Lower lobe of right lung (tissue), 2 donors: ENCODE data around the gene PNMA1. TPM values are rescaled to one million over a fixed set of nuclear protein-coding genes. Genes with fewer than 3 reads are reported as not detected.
A peak's percentile ranks its signal among the peaks of the same experiment; 100 is the strongest.

ENCODE experiments used
- ATAC-seq, 2 donors: fragments of 200-7000 bp; cut with Tn5 transposase; one replicate each; pipeline ENCODE4 v1.9.1; 2020 to 2022; ENCODE audit warnings: mild to moderate bottlenecking in 2 of 2, moderate library complexity in 2 of 2
- DNase-seq: peaks from one replicate; pipeline ENCODE4 v3.0.0-alpha.2; 2020
- H3K27ac ChIP-seq: fragments of 200-600 bp; one replicate; pipeline ENCODE4 v1.8.0; 2022
- H3K27me3 ChIP-seq: fragments of 200-600 bp; one replicate; pipeline ENCODE4 v1.8.0; 2022; ENCODE audit warnings: low read depth
- H3K36me3 ChIP-seq: fragments of 200-600 bp; one replicate; pipeline ENCODE4 v1.8.0; 2022; ENCODE audit warnings: mild to moderate bottlenecking
- H3K4me1 ChIP-seq: fragments of 200-600 bp; one replicate; pipeline ENCODE4 v1.8.0; 2022
- H3K4me3 ChIP-seq: fragments of 200-600 bp; one replicate; pipeline ENCODE4 v1.8.0; 2022; ENCODE audit warnings: mild to moderate bottlenecking
- H3K9me3 ChIP-seq: fragments of 200-600 bp; one replicate; pipeline ENCODE4 v1.8.0; 2022
- intact Hi-C: fragments of 100-400 bp; cut with DNase I; formaldehyde crosslinking; loops from one replicate; pipeline ENCODE4 v1.11.0; 2022
- total RNA-seq: library from RNA; stranded (reverse); fragmentation: NEBNext Ultra II Directional; extraction: Animal tissue kit (Norgen Biotek cat#: 25700); gene quantifications from one replicate; pipeline ENCODE4 v1.2.1, GENCODE V29; 2021
- TF ChIP-seq, protein P1 (sequence below): fragments of 200-600 bp; IDR thresholded peaks from one replicate; pipeline ENCODE4 v1.8.0; 2022; ENCODE audit warnings: antibody characterized with exemption, mild to moderate bottlenecking
- donor health status: DM: no; HTN: yes; CAD: no; lungs with severe emphysema.

PNMA1 gene
- total RNA-seq, 1 donor from 2014 or later = 24.4 TPM

DNA sequence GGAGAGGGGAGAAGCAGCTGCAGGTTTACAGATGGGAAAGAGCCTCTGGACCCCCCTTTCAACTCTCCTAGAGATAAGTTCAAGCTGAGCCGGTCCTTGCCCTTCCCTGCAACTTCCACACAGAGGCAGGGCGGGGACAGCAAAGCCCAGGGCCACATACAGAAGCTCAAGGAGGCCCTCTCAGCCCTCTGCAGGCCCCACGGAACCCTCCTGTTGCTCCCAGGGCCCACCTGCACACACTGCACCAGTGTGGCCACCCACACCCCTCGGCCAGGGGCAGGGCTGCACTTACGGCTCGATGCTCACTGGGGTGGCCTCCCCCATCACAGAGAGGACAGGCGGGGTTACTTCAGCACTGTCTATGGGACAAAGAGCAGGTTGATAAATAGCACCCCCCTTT, 13.0 kb upstream of the PNMA1 start:
- DNase-seq (no peak), ATAC-seq (no peak)
- peak overlapping the region; percentile 70 for H3K27ac ChIP-seq
- no peaks in the 10 kb centered on the region for H3K9me3 ChIP-seq
- H3K27me3 ChIP-seq = no peaks in the 10 kb centered on the region
- intact Hi-C loops = loop anchor here (10.0 kb wide), 1 partner anchor 98 kb away; no protein-coding TSS in a partner anchor
- TF ChIP-seq, protein P1, sequence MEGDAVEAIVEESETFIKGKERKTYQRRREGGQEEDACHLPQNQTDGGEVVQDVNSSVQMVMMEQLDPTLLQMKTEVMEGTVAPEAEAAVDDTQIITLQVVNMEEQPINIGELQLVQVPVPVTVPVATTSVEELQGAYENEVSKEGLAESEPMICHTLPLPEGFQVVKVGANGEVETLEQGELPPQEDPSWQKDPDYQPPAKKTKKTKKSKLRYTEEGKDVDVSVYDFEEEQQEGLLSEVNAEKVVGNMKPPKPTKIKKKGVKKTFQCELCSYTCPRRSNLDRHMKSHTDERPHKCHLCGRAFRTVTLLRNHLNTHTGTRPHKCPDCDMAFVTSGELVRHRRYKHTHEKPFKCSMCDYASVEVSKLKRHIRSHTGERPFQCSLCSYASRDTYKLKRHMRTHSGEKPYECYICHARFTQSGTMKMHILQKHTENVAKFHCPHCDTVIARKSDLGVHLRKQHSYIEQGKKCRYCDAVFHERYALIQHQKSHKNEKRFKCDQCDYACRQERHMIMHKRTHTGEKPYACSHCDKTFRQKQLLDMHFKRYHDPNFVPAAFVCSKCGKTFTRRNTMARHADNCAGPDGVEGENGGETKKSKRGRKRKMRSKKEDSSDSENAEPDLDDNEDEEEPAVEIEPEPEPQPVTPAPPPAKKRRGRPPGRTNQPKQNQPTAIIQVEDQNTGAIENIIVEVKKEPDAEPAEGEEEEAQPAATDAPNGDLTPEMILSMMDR = no peak
- peaks cover 65% of the 10 kb centered on the region for H3K4me1 ChIP-seq
- H3K36me3 ChIP-seq = peaks cover 91% of the 10 kb centered on the region
- no peak overlapping the region for H3K4me3 ChIP-seq

DNA sequence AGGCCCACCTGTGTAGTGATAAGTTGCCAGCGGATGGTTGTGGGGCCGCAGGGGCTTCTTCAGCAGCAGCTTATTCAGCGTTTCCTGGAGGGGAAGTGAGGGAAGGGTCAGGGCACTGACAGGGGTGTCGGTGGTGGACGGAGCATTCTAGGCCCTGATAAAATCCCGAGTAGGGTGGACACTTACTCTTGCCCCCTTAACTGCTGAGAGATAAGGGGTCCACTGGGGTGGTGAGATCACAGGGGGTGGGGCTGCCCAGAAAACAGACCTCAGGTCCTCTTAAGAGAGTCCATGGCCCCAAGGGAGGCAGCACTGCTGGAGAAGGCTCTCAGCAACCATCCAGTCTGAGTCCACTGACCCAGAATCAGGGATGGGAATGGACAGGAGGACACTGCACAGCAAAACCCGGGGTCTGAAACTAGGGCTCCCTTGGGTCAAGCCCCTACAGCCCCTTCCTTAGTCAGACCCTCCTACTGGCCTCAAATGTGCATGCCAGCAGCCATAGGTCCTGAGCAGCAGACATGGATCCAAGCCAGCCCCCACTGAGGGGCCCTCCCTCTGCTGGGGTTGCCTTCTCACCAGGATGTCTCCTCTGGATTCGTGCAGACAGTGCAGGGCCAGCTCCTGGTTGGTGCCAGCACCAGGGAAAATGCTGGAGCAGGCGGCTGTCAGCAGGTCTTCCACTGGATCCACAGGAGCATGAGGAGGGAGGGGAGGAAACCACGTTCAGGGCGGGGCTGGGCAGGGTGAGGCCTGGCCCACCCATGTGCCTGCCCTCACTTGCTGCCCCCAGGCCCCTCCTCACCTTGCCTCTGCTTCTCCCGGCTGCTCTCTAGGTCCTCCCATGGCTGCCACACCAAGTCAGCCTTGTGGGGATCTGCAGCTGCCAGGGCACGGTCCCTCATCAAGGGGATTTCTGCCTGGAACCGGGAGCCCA, 12.1 kb upstream of the PNMA1 start:
- DNase-seq (no peak), ATAC-seq (no peak)
- Histone ChIP-seq H3K4me3 (no peak overlapping the region), H3K36me3 (peaks cover 91% of the 10 kb centered on the region), H3K27me3 (no peaks in the 10 kb centered on the region), H3K9me3 (no peaks in the 10 kb centered on the region), H3K27ac (peak overlapping the region; percentile 70), H3K4me1 (peaks cover 65% of the 10 kb centered on the region)
- intact Hi-C loops = loop anchor here (10.0 kb wide), 1 partner anchor 99 kb away; no protein-coding TSS in a partner anchor
- TF ChIP-seq, protein P1 = no peak

DNA sequence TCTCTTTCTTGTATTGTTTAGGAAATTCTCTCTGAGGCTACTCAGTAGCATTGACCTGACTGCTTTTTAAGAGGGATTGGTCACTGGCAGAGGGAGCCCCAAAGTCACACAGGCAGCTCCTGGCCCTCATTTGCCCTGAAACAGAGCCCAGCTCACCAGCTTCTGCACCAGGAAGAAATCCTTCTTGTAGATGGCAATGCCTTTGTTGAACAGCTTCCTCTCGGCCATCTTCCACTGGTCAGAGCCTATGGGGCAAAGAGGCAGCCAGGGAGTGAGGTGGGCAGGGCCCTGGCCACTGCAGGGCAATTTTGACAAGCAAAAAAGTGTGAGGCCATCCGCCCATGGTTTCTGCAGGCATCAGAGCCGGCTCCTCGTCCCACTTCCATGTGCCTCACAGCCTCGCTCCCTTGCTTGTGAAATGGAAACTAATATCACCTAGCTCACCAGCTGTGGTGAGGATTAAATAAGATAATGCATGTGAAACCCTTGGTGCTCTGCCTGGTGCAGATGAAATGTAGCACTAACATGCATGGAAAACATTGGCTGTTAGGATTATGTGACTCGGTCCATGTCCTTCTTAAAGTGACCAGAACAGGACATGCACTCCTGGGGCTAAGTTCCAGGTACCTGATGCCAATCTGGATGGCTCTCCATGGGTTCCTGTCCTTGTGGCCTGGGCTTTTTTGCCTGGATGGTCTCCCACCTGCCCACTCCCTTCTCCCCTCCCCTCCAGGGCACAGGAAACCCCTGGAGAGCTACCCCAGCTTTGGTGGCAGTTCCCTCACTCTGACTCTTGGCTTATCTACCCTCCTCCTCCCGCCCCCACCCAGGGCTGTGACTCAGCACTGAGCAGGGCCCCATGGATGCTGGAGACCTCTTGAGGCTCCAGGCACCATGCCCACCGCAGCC, 11.2 kb upstream of the PNMA1 start:
- Histone ChIP-seq H3K27ac (peak overlapping the region; percentile 70), H3K9me3 (no peaks in the 10 kb centered on the region), H3K4me1 (peaks cover 65% of the 10 kb centered on the region), H3K27me3 (no peaks in the 10 kb centered on the region), H3K36me3 (peaks cover 91% of the 10 kb centered on the region), H3K4me3 (no peak overlapping the region)
- intact Hi-C loops = loop anchor here (10.0 kb wide), 1 partner anchor 99 kb away; no protein-coding TSS in a partner anchor
- TF ChIP-seq, protein P1 = no peak
- ATAC-seq = no peak
- no peak for DNase-seq

DNA sequence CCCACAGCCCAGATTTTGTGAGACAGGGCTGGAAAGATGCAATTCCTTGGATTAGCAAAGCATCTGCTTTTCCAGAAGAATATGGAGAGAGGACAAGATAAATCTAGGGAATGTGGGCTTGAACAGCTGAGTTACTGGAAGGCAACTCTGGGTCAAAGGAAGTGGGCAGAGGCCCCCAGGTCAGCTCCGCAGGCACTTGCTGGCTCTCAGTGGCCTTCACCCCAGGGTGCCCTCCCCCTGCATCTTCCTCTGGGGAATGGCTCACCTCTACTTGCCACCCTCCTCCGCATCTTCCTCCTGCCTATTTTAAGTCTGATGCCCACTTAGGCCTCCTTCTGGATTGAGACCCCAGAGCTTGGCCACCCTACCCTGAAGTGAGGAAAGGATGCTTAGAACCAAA, 10.5 kb upstream of the PNMA1 start:
- no peak for DNase-seq
- TF ChIP-seq, protein P1 = no peak
- Histone ChIP-seq H3K4me3 (no peak overlapping the region), H3K9me3 (no peaks in the 10 kb centered on the region), H3K27me3 (no peaks in the 10 kb centered on the region), H3K36me3 (peaks cover 91% of the 10 kb centered on the region), H3K27ac (peak overlapping the region; percentile 70), H3K4me1 (peaks cover 65% of the 10 kb centered on the region)
- intact Hi-C loops = loop anchor here (10.0 kb wide), 1 partner anchor 100 kb away; no protein-coding TSS in a partner anchor
- ATAC-seq = no peak
